Gastroesophageal sphincter (tissue), 4 donors: ENCODE measurements around the gene TMEM209. TPM values are rescaled to one million over a fixed set of nuclear protein-coding genes. Genes with fewer than 3 reads are reported as not detected.
A peak's percentile ranks its signal among the peaks of the same experiment; 100 is the strongest.
"Not testable (repeated sequence)": the region's sequence is repeated elsewhere in the genome, so short reads cannot be mapped to it uniquely, and the experiment has no call there.

Experiments used
- ATAC-seq: fragments of 150-250 bp; one replicate; pipeline ENCODE4 v1.9.1; 2016; ENCODE audit warnings: mild to moderate bottlenecking, moderate library complexity
- H3K27ac ChIP-seq, 4 donors: fragments of 200-600 bp; sonication (generic) in 3 of 4; 1 replicate in 3 of 4; 2 replicates in 1 of 4; pipeline ENCODE4 v1.5.1; 2016 to 2019
- H3K27me3 ChIP-seq: fragments of 200-600 bp; sonication (generic); one replicate; pipeline ENCODE4 v1.5.1; 2019
- H3K36me3 ChIP-seq, 2 donors: fragments of 200-600 bp; sonication (generic); one replicate each; pipeline ENCODE4 v1.5.1; 2019; ENCODE audit warnings: control low read depth in 1 of 2
- H3K4me1 ChIP-seq, 3 donors: fragments of 200-600 bp; sonication (generic); 1 replicate in 2 of 3; 2 replicates in 1 of 3; pipeline ENCODE4 v1.5.1; 2016 to 2019; ENCODE audit warnings: control low read depth in 2 of 3
- H3K4me3 ChIP-seq, 2 donors: fragments of 200-600 bp; sonication (generic); one replicate each; pipeline ENCODE4 v1.5.1; 2019; ENCODE audit warnings: mild to moderate bottlenecking in 1 of 2, moderate library complexity in 1 of 2
- H3K9me3 ChIP-seq, 3 donors: fragments of 200-600 bp; sonication (generic); one replicate each; pipeline ENCODE4 v1.5.1; 2017 to 2019; ENCODE audit warnings: control low read depth in 2 of 3
- CTCF ChIP-seq, 4 experiments: fragments of 200-600 bp in 2 of 4; fragments of 450-650 bp in 2 of 4; sonication (generic) in 1 of 4; IDR thresholded peaks; one replicate each; pipeline ENCODE4 v1.5.1; 2017 to 2019; ENCODE audit warnings: antibody characterized with exemption in 4 of 4, mild to moderate bottlenecking in 2 of 4, moderate library complexity in 2 of 4
- EP300 ChIP-seq: sonication (generic); formaldehyde crosslinking; IDR thresholded peaks from one replicate; pipeline ENCODE4 v1.6.1; 2017; ENCODE audit warnings: antibody characterized with exemption, mild to moderate bottlenecking
- POLR2A ChIP-seq, 2 donors: fragments of 450-650 bp; IDR thresholded peaks; one replicate each; pipeline ENCODE4 v1.6.1; 2017; ENCODE audit warnings: antibody characterized with exemption in 2 of 2, mild to moderate bottlenecking in 2 of 2, moderate library complexity in 1 of 2
- POLR2AphosphoS5 ChIP-seq: sonication (generic); formaldehyde crosslinking; IDR thresholded peaks from one replicate; pipeline ENCODE4 v1.6.1; 2017; ENCODE audit warnings: antibody characterized with exemption
- WGBS, 2 donors: methylation state at CpG; one replicate each; pipeline ENCODE4 v1.1.5; 2018; ENCODE audit warnings: low coverage in 1 of 2; 5-methylcytosine and 5-hydroxymethylcytosine counted together
- total RNA-seq, 4 donors: library from RNA; depleted of rRNA; stranded (reverse); fragments of >200 nt; gene quantifications; one replicate each; pipeline ENCODE4 v1.1.0, GENCODE V29; 2016

The TMEM209 gene
- total RNA-seq, 4 donors from 2014 or later, result 5.5 to 13.4 (median 8.2) TPM

- Histone ChIP-seq H3K36me3 (peaks cover 4 to 80% of the 10 kb centered on the region in 2 donors), H3K27me3 (no peaks in the 10 kb centered on the region), H3K9me3 (no peaks in the 10 kb centered on the region), H3K4me3 (no peak overlapping the region), H3K27ac (no peak overlapping the region), H3K4me1 (peaks cover 0 to 20% (median 9%) of the 10 kb centered on the region in 3 donors)
- TF ChIP-seq CTCF (IDR thresholded peaks at IDR 0.05) (no peak), POLR2AphosphoS5 (no peak), POLR2A (IDR thresholded peaks at IDR 0.05) (no peak), EP300 (no peak)
- ATAC-seq, result no peak
- 87 to 94% methylated on average over 3 to 6 of the region's 6 CpGs for WGBS, 2 donors
These were observed 73.9 kb downstream of the TMEM209 start for GRCh38 chr7:130131191-130131834.

- TF ChIP-seq POLR2AphosphoS5 (no peak), EP300 (no peak), POLR2A (IDR thresholded peaks at IDR 0.05) (no peak), CTCF (IDR thresholded peaks at IDR 0.05) (no peak)
- no peaks in the 10 kb centered on the region for H3K9me3 ChIP-seq
- H3K36me3 ChIP-seq, result peaks cover 4 to 82% of the 10 kb centered on the region in 2 donors
- no peak for ATAC-seq
- peaks cover 0 to 20% (median 9%) of the 10 kb centered on the region in 3 donors for H3K4me1 ChIP-seq
- no peak overlapping the region for H3K27ac ChIP-seq
- H3K27me3 ChIP-seq, result no peaks in the 10 kb centered on the region
- H3K4me3 ChIP-seq, result no peak overlapping the region
- WGBS, 2 donors, result 81 to 100% methylated on average over 2 of the region's 4 CpGs
These were observed 76.2 kb downstream of the TMEM209 start for GRCh38 chr7:130129011-130129411.

- TF ChIP-seq POLR2A (IDR thresholded peaks at IDR 0.05) (no peak), EP300 (no peak), POLR2AphosphoS5 (no peak), CTCF (IDR thresholded peaks at IDR 0.05) (no peak)
- Histone ChIP-seq H3K4me1 (peaks cover 0 to 20% (median 9%) of the 10 kb centered on the region in 3 donors), H3K27me3 (no peaks in the 10 kb centered on the region), H3K4me3 (no peak overlapping the region), H3K27ac (peak overlapping the region in 2 of 4 donors; percentile 2 to 8), H3K9me3 (no peaks in the 10 kb centered on the region), H3K36me3 (peaks cover 4 to 82% of the 10 kb centered on the region in 2 donors)
- 0 to 22% methylated on average over 1 of the region's 1 CpG for WGBS, 2 donors
- ATAC-seq, result no peak
These were observed 77.3 kb downstream of the TMEM209 start for GRCh38 chr7:130127821-130128317.

GRCh38 chr7:130127404-130127803, 77.8 kb downstream of the TMEM209 start:
- H3K9me3 ChIP-seq, result no peaks in the 10 kb centered on the region
- H3K4me1 ChIP-seq, result peaks cover 0 to 20% (median 9%) of the 10 kb centered on the region in 3 donors
- H3K4me3 ChIP-seq, result no peak overlapping the region
- peak overlapping the region in 1 of 4 donors; percentile 8 for H3K27ac ChIP-seq
- TF ChIP-seq EP300 (no peak), POLR2AphosphoS5 (no peak), CTCF (IDR thresholded peaks at IDR 0.05) (no peak), POLR2A (IDR thresholded peaks at IDR 0.05) (no peak)
- ATAC-seq, result no peak
- WGBS, 2 donors, result 26 to 41% methylated on average over 2 of the region's 2 CpGs
- peaks cover 4 to 83% of the 10 kb centered on the region in 2 donors for H3K36me3 ChIP-seq
- H3K27me3 ChIP-seq, result no peaks in the 10 kb centered on the region

- H3K36me3 ChIP-seq, result peaks cover 7 to 83% of the 10 kb centered on the region in 2 donors
- H3K4me1 ChIP-seq, result peaks cover 0 to 20% (median 9%) of the 10 kb centered on the region in 3 donors
- peak overlapping the region in 1 of 4 donors; percentile 8 for H3K27ac ChIP-seq
- H3K9me3 ChIP-seq, ATAC-seq, H3K27me3 ChIP-seq, H3K4me3 ChIP-seq: not testable (repeated sequence)
- 92 to 100% methylated on average over 3 of the region's 3 CpGs for WGBS, 2 donors
These were observed 78.4 kb downstream of the TMEM209 start for GRCh38 chr7:130126840-130127239.
